GM19463 (cell line): ENCODE results near the gene PIK3R2.
A peak's percentile ranks its signal among the peaks of the same experiment; 100 is the strongest.
"Not testable (repeated sequence)": the region's sequence is repeated elsewhere in the genome, so short reads cannot be mapped to it uniquely, and the experiment has no call there.

Source experiments
- ATAC-seq: cut with Tn5 transposase; IDR thresholded peaks from one replicate; pipeline ENCODE4 v1.9.1; 2021; ENCODE audit warnings: mild to moderate bottlenecking, moderate library complexity; ENCODE audit not compliant: unreplicated experiment

PIK3R2 gene

DNA sequence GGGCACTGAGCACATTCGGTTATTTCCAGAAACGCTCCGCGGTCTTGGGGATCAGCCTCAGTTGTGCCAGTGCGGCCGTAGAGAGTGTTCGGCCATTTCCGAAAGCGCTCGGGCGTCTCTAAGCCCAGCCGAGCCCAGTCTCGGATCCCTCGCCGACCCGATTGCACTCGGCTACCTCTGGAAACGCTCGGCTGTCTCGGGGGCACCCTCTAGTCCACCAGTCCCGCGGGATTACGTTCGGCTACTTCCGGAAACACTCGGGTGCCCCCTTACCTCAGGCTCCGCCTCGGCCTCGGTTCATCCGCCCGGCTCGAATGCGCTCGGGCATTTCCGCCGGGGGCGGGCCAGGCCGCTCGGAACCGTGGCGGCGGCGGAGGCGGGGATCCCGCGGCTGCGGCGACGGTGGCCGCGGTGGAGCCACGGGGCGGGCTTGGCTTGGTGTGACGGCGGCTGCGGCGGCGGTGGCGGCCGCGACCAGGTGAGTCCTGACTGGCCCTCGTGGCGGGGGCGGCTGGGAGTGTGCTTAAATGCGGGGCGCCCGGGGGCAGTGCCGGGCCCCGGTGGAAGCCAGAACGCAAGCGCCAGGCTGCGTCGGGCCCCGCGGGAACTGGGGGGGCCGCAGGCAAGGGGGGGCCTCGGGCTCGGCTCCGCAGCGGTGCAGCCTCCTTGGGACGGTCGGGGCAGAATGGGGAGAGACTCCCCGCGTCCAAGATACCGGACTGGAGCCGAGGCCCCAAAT lies at the start of gene PIK3R2:
Gene PIK3R2, plus strand, starts transcription at position 347 of the 739 bp plus-strand sequence. CDS start 2,717 bp downstream, outside the sequence.
- ATAC-seq = peak; percentile 75

DNA sequence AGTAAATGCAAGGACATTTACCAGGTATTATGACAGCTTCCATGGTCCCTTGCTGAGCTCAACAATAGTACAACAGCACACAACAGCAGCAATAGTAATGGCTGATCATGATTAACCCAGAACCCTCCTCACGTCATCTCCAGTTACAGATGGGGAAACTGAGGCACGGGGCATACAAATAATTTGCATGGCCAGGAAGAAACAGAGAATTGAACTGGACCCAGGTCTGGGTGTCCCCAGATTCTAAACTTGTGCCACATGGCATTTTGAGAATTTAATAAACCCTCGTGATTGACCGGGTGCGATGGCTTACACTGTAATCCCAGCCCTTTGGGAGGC lies 48.2 kb upstream of the PIK3R2 start:
- no peak for ATAC-seq

DNA sequence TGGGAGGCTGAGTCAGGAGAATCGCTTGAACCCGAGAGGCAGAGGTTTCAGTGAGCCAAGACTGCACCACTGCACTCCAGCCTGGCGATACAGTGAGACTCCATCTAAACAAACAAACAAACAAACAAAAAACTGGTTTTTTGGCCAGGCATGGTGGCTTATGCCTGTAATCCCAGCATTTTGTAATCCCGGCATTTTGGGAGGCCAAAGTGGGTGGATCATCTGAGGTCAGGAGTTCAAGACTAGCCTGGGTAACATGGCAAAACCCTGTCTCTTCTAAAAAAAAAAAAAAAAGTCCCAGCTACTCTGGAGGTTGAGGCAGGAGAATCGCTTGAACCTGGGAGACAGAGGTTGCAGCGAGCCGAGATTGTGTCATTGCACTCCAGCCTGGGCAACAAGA lies 47.7 kb upstream of the PIK3R2 start:
- not testable (repeated sequence) for ATAC-seq

DNA sequence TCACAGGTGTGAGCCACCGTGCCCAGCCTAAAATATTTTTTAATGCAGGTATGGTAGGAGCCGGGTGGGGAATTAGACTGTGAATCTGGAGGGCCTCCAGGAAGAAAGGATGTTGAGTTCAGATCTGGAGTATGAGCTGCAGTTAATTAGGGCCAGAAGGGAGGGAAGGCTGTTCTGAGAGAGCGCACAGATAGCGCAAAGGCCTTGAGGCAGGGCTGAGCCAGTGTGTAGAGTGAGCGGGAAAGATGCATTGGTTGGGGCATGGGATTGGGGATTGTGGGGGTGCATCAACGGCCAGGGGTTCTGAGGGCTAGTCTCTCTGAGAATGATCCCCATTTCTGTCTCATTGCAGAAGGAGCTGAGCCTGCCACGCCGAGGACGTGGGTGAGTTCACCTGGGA lies 45.7 kb upstream of the PIK3R2 start:
- no peak for ATAC-seq

DNA sequence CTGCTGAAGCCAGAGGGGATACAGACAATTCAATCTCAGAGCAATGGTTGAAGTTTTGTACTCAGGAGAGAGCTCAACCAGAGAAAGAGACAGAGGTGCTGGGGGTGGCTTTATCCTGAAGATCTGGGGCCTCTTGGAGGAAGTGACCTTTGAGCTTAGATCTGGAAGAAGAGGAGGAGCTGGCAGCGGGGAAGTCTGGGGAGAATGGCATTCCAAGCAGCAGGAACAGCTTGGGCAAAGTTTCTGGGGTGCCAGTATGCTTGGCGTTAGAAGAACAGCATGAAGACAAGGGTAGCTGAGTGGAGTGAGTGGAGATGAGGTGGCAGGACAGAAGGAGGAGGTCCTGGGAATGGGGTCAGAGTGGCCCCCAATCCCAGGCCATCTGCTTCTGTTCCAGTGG lies 44.1 kb upstream of the PIK3R2 start:
- ATAC-seq = no peak

DNA sequence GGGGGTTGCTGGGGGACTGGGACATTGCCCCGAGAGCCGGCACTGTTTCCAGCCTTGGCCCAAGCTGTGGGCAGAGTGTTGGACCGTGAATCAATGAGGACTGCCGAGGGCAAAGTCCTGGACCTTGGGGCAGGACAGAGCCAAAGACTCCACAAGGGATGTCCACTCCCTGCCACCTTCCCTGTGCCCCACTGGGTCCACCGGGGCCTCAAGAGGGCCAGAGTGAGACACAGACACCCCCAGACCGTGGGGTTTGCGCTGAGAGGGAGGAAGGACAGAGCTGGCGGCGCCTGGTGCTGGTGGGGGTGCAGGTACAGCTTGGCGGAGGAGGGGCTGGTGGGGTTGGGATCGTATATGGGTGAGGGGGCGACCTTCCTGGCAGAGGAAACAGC lies 43.6 kb upstream of the PIK3R2 start:
- ATAC-seq = no peak

DNA sequence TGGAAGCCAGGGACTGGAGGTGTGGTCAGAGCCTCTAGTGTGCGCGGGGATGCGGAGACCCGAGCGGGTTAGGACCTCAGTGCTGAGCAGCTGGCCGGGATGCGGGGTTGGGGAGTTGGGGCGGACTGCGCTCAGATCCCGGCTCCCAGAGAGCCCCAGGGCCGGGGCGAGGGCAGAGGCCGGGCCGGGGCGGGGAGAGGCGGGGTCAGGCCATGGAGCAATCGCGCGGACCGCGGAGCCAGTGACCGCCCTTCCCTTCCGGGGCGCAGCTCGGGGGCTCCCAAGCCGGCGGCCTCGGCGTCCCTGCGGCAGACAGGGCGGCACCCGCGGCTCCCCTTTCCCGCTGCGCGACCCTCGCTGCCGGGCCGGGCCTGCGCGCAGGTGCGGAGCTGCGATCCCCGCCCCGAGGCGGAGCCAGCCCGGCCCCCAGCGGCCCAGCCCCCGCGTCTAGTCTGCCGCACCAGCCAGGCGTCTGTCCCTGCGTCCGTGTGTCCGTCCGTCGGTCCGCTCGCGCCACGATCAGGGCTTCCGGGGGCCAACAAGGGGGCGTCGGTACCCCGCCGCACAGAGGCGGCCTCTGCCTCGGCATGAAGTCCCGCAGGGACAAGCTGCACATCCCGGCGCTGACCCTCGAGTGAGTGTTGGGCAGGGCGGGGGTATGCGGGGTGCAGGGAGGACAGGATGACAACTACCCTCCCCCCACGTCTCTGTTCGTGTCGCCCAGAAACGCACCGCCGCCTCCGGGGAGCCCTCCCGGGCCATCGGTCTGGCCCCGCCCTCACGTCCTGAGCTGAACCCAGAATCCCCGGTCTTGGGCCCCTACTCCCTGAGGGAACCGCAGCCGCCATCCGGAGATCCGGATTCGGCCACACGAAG lies 43.0 kb upstream of the PIK3R2 start:
- no peak for ATAC-seq

DNA sequence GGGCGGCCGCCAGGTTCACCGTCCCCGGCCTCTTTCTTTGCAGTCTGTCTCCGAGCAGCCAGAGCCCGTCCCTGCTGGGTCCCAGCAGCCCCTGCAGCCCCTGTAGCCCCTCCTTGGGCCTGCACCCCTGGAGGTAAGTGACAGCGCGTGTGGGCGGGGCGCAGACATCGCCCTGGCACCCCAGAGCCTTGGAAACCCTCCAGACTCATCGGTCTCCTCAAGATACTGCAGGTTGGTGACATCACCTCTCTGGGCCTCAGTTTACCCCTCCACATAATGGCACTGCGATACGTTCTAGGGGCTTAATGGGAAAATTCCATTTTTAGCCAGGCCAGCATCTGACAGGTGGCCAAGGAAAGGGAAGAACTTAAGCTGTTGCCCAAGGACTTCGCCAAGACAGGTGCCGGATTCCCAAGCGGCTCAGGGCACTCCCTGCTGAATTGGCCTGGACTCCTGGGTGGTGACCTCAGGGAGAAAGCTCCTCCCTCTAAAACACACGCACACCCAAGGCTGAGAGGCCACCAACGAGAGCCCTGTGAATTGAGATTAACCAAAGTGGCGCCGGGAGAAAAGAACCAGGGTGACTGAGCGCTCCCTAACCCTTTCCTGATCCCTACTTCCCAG lies 42.2 kb upstream of the PIK3R2 start:
- no peak for ATAC-seq

DNA sequence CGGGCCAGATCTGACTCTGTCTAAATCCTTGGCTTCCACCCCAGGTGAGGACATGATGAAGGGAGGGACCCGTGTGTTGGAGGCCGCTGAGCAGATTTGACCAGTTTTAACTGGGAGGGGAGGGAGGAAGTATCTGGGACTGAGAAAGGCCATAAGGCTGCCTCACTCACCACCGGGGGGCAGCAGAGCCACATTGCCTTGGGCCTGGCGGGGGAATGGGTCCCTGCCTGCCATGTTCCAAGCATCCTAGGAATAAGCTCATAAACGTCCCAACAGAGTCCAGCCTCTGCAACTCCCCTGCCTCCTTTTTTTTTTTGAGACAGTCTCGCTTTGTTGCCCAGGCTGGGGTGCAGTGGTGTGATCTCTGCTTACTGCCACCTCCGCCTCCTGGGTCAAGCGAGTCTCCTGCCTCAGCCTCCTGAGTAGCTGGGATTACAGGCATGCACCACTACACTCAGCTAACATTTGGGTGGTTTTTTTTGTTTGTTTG lies 39.9 kb upstream of the PIK3R2 start:
- no peak for ATAC-seq

DNA sequence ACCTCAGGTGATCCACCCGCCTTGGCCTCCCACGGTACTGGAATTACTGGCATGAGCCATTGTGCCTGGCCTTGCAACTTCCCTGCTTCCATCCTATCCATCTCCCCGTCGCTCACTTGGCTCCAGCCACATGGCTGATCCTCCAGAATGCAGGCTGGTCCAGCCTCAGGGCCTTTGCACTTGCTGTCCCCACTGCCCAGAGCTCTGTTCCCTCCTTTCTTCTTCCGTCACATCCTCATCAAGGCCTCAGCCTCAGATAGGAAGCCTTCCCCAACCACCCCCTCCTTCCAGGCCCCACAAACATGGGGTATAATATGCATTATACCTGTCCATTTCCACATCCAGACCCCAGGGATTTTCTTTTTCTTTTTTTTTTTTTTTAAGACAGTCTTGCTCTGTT lies 39.1 kb upstream of the PIK3R2 start:
- no peak for ATAC-seq

DNA sequence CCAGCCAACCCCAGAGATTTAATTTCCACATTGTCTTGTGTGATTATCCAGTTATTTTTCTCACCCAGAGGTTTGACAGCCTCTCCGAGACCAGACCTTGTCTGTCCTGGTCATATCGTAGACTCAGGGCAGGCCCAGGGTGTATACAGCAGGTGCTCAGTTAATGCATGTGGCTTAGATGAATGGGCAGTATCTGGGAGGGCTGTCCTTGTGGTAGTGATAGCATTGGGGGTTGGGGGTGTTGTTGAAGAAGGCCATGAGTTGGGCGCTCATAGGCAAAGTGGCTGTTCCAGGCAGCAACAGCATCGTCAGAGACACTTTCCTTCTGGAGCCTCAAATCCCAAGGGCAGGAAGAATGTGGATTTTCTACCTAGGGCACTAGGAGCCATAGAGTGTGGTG lies 38.5 kb upstream of the PIK3R2 start:
- no peak for ATAC-seq

DNA sequence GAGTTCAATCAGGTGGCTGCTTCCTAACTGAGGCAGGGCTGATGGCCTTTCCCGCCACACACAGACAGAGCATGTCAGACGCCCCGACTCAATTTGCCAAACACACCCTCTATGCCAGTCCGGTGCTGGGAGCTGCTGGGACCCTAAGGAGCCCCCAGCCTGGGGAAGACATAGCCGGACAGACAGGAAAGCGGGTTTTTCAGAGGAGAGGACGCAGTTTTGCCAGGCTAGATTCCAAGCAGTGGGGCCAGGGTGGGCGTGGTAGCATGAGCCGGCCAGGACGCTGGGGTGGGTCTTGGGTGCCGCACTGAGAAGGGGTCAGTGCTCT lies 35.6 kb upstream of the PIK3R2 start:
- no peak for ATAC-seq

DNA sequence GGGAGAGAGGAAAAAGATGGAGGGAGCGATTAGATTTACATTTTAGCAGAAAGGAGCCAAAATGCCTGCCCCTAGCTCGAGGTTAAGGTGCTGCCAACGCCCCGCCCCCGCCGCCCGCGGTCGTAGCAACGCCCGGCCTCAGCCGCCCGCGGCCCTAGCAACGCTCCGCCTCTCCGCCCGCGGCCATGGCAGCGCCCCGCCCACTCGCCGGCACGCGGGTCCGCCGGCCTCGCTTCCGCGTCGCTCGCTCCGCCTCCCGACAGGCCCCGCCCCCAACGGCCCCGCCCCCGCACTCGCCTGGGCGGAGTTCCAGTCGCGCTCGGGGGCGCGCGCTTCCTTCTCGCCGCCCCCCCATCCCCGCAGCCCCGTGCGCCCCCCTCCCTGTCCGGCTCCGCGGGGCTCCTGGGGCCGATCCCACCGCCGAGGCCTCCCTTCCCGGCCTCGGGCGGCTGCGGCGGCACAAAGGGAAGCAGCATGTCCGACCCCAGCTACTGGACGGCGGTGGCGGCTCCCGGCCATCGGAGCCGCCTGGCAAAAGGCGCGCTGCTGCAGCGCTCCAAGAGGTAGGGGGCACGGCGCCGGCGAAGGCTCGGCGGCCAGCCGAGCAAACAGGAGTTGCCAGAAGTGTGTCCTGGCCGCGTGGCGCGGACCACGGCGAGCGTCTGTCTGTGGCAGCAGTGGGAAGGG lies 35.1 kb upstream of the PIK3R2 start:
- ATAC-seq = peak; percentile 91

DNA sequence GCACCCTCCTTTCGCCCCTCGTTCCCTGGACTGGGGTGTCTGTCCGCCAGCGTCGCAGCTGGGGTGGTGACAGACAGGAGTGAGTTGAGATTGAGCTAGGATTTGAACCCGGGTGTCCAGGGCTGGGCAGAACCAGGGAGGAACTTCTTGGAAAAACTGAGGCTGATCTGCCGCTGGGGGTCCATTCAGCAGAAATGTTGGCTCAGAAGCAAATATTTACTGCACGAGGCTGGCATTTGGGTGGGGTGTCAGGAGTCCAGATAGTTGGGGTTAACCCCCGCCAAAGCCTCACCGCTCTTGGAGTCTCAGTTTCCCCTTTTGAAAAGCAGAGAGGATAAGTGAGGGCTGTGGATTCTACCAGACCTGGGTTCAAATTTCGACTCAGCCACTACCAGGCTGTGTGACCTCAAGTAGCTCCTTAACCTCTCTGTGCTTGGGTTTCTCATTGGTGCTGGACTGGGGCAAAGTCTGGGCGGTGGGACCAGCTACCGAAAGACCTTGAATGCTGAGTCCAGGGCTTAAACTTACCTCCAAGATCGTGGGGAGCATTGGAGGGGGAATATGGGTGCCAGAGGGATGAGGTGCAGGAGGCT lies 34.4 kb upstream of the PIK3R2 start:
- ATAC-seq = no peak

DNA sequence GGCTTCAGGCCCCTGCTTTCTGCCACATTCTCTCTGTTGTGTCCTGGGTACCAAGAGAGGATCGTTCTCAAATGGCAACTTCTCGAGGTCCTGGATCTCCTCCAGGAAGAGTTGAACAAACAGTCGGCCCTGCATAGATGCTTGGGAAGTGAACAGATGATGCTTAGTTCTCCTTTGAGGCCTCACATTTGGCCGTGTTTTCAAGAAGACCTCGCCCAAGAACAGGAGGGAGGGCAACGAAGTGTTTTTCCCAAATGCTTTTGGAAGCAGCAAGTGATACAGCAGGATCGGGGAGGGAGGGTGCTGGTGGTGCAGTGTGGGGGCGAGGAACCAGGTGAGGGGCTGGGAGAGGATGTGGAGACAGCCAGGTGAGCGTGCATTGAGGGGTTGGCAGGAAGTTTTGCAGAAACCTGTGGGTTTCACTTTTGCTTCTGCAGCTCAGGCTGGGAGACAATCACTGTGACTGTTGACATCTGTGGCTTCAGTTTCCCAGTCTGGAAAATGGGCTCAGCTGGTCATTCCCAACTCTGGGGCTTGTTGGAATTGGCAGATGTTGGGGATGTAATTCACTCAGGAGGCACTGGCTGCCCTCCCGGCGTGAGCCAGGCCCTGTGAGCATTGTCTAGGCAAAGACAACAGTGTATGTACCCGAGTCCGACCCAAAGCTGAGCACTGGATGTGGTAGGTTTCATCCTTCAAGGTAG lies 33.8 kb upstream of the PIK3R2 start:
- no peak for ATAC-seq

DNA sequence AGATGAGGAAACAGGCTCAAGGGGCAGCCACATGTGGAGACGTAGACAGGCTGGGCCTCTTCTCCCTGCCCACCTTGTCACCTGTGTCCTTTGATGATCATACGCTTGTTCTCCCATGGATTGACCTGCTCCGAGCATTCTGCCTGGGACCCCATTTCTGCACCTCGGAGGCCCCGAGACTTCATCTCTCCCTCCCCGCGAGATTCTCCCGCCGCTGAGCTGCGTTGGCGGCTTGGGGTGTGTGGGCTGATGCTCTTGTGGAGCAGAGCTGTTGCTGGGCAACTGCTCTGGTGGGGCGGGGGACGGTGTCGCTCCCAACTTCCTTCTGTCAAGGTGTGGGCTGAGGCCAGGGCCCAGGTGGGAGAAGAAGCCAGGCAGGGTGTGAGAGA lies 33.3 kb upstream of the PIK3R2 start:
- no peak for ATAC-seq

DNA sequence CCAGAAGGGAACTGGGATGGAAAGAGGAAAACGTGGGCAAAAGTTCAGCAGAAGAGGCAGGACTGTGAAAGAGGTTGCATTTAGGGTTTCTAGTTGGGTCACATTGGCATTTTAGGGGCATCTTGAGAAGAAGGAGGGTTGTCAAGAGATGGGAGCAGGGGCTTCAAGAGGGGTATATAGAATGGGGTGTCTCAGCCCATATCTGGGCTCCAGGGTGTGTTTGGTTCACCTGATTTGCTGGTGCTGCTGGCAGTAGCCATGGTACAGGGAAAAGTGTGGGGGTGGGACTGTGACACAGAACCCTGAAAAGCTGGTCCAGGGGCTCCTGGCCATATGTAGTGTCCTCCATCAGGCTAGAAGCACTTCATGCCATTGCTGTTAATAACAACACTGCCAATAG lies 32.8 kb upstream of the PIK3R2 start:
- ATAC-seq = no peak

DNA sequence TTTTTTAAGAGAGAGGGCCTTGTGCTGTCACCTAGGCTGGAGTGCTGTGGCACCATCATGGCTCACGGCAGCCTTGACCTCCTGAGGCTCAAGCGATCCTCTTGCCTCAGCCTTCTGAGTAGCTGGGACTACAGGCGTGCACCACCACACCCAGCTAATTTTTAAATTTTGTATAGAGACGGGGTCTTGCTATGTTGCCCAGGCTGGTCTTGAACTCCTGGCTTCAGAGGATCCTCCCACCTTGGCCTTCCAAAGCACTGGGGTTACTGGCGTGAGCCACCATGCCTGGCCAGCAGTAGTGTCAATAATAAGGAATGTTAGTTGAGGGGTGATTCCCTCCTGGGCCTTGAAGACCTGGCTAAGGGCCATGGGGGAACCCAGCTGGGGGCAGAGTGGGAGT lies 31.8 kb upstream of the PIK3R2 start:
- no peak for ATAC-seq

DNA sequence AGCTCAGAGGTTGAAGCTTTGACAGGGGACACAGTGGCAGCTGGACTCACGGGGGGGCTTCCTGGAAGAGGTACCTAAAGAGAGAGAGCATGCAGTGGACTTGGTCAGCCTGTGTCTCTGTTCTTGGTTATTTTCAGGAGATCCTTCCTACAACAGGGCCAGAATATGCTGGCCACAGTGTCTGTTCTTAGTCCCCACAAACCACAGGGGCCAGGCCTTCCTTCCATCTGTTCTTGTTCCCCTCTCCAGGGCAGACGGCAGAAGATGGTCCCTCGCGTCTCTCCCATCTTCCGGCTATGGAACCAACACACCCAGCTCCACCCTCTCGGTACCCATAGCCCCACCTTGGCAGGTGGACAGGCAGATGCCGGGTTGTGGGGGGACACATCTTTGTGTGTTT lies 30.5 kb upstream of the PIK3R2 start:
- ATAC-seq = no peak
